Measurements from ENCODE around the gene SLC2A8.

- TF ChIP-seq SP1 (IDR thresholded peaks at IDR 0.05), result no peak
- no peak for TF ChIP-seq PKNOX1 (IDR thresholded peaks at IDR 0.05)
- no peak for TF ChIP-seq ARNT (IDR thresholded peaks at IDR 0.05)
These were observed 12.1 kb upstream of the SLC2A8 start for GRCh38 chr9:127384901-127385300.
